Mesenchymal stem cell (in vitro differentiated cells and primary cell): ENCODE measurements around the gene MACROD2.

Experiments used
- DNase-seq: peaks from one replicate; pipeline ENCODE4 v3.0.0-alpha.2; 2013
- H2AFZ ChIP-seq: one replicate; pipeline ENCODE4 v1.6.1; 2013; ENCODE audit warnings: low read depth, mild to moderate bottlenecking, control low read depth, inconsistent platforms, low read length, moderate library complexity
- H2AK5ac ChIP-seq: 2 replicates; pipeline ENCODE4 v1.6.1; 2013; ENCODE audit warnings: low read length, moderate library complexity, mild to moderate bottlenecking, inconsistent platforms; ENCODE audit not compliant: severe bottlenecking
- H2BK120ac ChIP-seq: one replicate; pipeline ENCODE4 v1.6.1; 2013; ENCODE audit warnings: low read depth, mild to moderate bottlenecking, inconsistent platforms, low read length, moderate library complexity
- H2BK12ac ChIP-seq, 2 experiments: one replicate each; pipeline ENCODE4 v1.6.1; 2013; ENCODE audit warnings: inconsistent platforms in 2 of 2, low read length in 2 of 2, mild to moderate bottlenecking in 2 of 2, moderate library complexity in 2 of 2, control low read depth in 1 of 2
- H2BK15ac ChIP-seq: one replicate; pipeline ENCODE4 v1.6.1; 2013; ENCODE audit warnings: mild to moderate bottlenecking, low read depth, inconsistent platforms; ENCODE audit not compliant: poor library complexity, severe bottlenecking
- H2BK5ac ChIP-seq: 2 replicates; pipeline ENCODE4 v1.6.1; 2013; ENCODE audit warnings: low read depth, mild to moderate bottlenecking, low read length, control low read depth, inconsistent platforms; ENCODE audit not compliant: poor library complexity, severe bottlenecking
- H3K14ac ChIP-seq, 2 experiments: one replicate each; pipeline ENCODE4 v1.6.1; 2013; ENCODE audit warnings: inconsistent platforms in 2 of 2, low read length in 2 of 2, control low read depth in 1 of 2, mild to moderate bottlenecking in 1 of 2, moderate library complexity in 1 of 2
- H3K18ac ChIP-seq, 2 experiments: one replicate each; pipeline ENCODE4 v1.6.1; 2013; ENCODE audit warnings: inconsistent platforms in 2 of 2, low read length in 2 of 2, control low read depth in 1 of 2, low read depth in 1 of 2, mild to moderate bottlenecking in 1 of 2
- H3K23ac ChIP-seq, 2 experiments: one replicate each; pipeline ENCODE4 v1.6.1; 2013; ENCODE audit warnings: inconsistent platforms in 2 of 2, low read length in 2 of 2, mild to moderate bottlenecking in 2 of 2, moderate library complexity in 2 of 2, control low read depth in 1 of 2
- H3K27ac ChIP-seq: 2 replicates; pipeline ENCODE4 v1.5.1; 2013; ENCODE audit warnings: mild to moderate bottlenecking, moderate library complexity, low read length, control low read depth, inconsistent platforms; ENCODE audit not compliant: poor library complexity, severe bottlenecking
- H3K27me3 ChIP-seq, 2 experiments: 2 replicates each; pipeline versions ENCODE4 v1.6.1 to v1.7.0; 2013; ENCODE audit warnings: low read length in 2 of 2, mild to moderate bottlenecking in 2 of 2, moderate library complexity in 2 of 2, control low read depth in 1 of 2, inconsistent platforms in 1 of 2; ENCODE audit not compliant: control insufficient read depth in 1 of 2, insufficient read depth in 1 of 2
- H3K36me3 ChIP-seq, 2 experiments: 2 replicates each; pipeline versions ENCODE4 v1.6.1 to v1.7.0; 2013; ENCODE audit warnings: low read length in 2 of 2, control low read depth in 1 of 2, inconsistent platforms in 1 of 2, low read depth in 1 of 2, mild to moderate bottlenecking in 1 of 2; ENCODE audit not compliant: insufficient read depth in 2 of 2, control insufficient read depth in 1 of 2
- H3K4ac ChIP-seq, 2 experiments: one replicate each; pipeline ENCODE4 v1.6.1; 2013; ENCODE audit warnings: inconsistent platforms in 2 of 2, low read length in 2 of 2, mild to moderate bottlenecking in 2 of 2, moderate library complexity in 2 of 2, control low read depth in 1 of 2, low read depth in 1 of 2
- H3K4me1 ChIP-seq: 2 replicates; pipeline ENCODE4 v1.6.1; 2013; ENCODE audit warnings: low read depth, low read length, control low read depth; ENCODE audit not compliant: control insufficient read depth, insufficient read depth
- H3K4me2 ChIP-seq: 2 replicates; pipeline ENCODE4 v1.6.1; 2013; ENCODE audit warnings: low read length, mild to moderate bottlenecking, inconsistent platforms; ENCODE audit not compliant: poor library complexity, severe bottlenecking
- H3K4me3 ChIP-seq, 2 experiments: 2 replicates each; pipeline versions ENCODE4 v1.5.1 to v1.7.0; 2013; ENCODE audit warnings: low read length in 2 of 2, mild to moderate bottlenecking in 2 of 2, control low read depth in 1 of 2, low read depth in 1 of 2; ENCODE audit not compliant: insufficient read depth in 1 of 2
- H3K79me1 ChIP-seq: replicated peaks from 2 replicates; pipeline ENCODE4 v1.6.1; 2013; ENCODE audit warnings: mild to moderate bottlenecking, control low read depth, low read length, inconsistent platforms; ENCODE audit not compliant: poor library complexity, severe bottlenecking
- H3K9ac ChIP-seq: 2 replicates; pipeline ENCODE4 v1.7.0; 2013; ENCODE audit warnings: mild to moderate bottlenecking, low read length, moderate library complexity
- H3K9me3 ChIP-seq: 2 replicates; pipeline ENCODE4 v1.7.0; 2013; ENCODE audit warnings: mild to moderate bottlenecking, low read length; ENCODE audit not compliant: control insufficient read depth
- H4K8ac ChIP-seq: one replicate; pipeline ENCODE4 v1.6.1; 2013; ENCODE audit warnings: inconsistent platforms, mild to moderate bottlenecking, low read length, moderate library complexity
- H4K91ac ChIP-seq: one replicate; pipeline ENCODE4 v1.6.1; 2013; ENCODE audit warnings: mild to moderate bottlenecking, low read length, inconsistent platforms
- WGBS: methylation state at CpG from one replicate; pipeline ENCODE4 v1.1.7; 2013; ENCODE audit warnings: mixed read lengths; 5-methylcytosine and 5-hydroxymethylcytosine counted together

The MACROD2 gene

GRCh38 chr20:15339264-15339663 is 1343.9 kb downstream of the MACROD2 start:
- H3K4ac ChIP-seq: no peak overlapping the region
- H3K79me1 ChIP-seq: no peaks in the 10 kb centered on the region
- no peaks in the 10 kb centered on the region for H3K36me3 ChIP-seq

GRCh38 chr20:15342991-15343523 is 1347.7 kb downstream of the MACROD2 start:
- no peak overlapping the region for H3K23ac ChIP-seq
- no peaks in the 10 kb centered on the region for H3K36me3 ChIP-seq
- no peak overlapping the region for H4K8ac ChIP-seq
- no peak overlapping the region for H3K14ac ChIP-seq
- H2BK15ac ChIP-seq: no peak overlapping the region
- H3K9ac ChIP-seq: no peak overlapping the region
- 88% methylated on average over 3 of the region's 3 CpGs for WGBS
- no peak overlapping the region for H3K18ac ChIP-seq
- no peak overlapping the region for H2BK12ac ChIP-seq
- peak overlapping the region in 1 of 2 experiments; percentile 44 for H3K4me3 ChIP-seq
- no peaks in the 10 kb centered on the region for H3K27me3 ChIP-seq
- no peaks in the 10 kb centered on the region for H3K79me1 ChIP-seq
- H2BK5ac ChIP-seq: no peak overlapping the region
- H3K27ac ChIP-seq: no peak overlapping the region
- H3K4me2 ChIP-seq: no peak overlapping the region
- H3K9me3 ChIP-seq: no peaks in the 10 kb centered on the region
- H3K4me1 ChIP-seq: no peaks in the 10 kb centered on the region
- H2AK5ac ChIP-seq: no peak overlapping the region
- H3K4ac ChIP-seq: no peak overlapping the region
- H2BK120ac ChIP-seq: no peak overlapping the region
- DNase-seq: peak; percentile 1
- H2AFZ ChIP-seq: no peak overlapping the region
- H4K91ac ChIP-seq: no peak overlapping the region

More at GRCh38 chr20:15339264-15339663, 1343.9 kb downstream of the MACROD2 start:
- H3K14ac ChIP-seq: no peak overlapping the region
- no peak overlapping the region for H3K27ac ChIP-seq
- H3K27me3 ChIP-seq: no peaks in the 10 kb centered on the region
- H2AK5ac ChIP-seq: no peak overlapping the region
- H2BK12ac ChIP-seq: no peak overlapping the region
- no peak overlapping the region for H3K18ac ChIP-seq
- no peak overlapping the region for H4K8ac ChIP-seq
- no peak overlapping the region for H3K9ac ChIP-seq
- H2AFZ ChIP-seq: no peak overlapping the region
- H3K23ac ChIP-seq: no peak overlapping the region
- H3K4me3 ChIP-seq: no peak overlapping the region
- no peak overlapping the region for H2BK120ac ChIP-seq
- 96% methylated on average over 3 of the region's 3 CpGs for WGBS
- H3K4me1 ChIP-seq: no peaks in the 10 kb centered on the region
- H2BK15ac ChIP-seq: no peak overlapping the region
- no peak for DNase-seq
- H2BK5ac ChIP-seq: peak overlapping the region; percentile 31
- H3K9me3 ChIP-seq: no peaks in the 10 kb centered on the region
- no peak overlapping the region for H4K91ac ChIP-seq
- H3K4me2 ChIP-seq: no peak overlapping the region

GRCh38 chr20:15345287-15345686 is 1350.0 kb downstream of the MACROD2 start:
- Histone ChIP-seq H3K79me1 (no peaks in the 10 kb centered on the region), H3K18ac (no peak overlapping the region), H3K9ac (no peak overlapping the region), H3K4me2 (no peak overlapping the region), H3K4ac (no peak overlapping the region), H3K9me3 (no peaks in the 10 kb centered on the region), H2AFZ (no peak overlapping the region), H3K36me3 (no peaks in the 10 kb centered on the region), H3K23ac (no peak overlapping the region), H4K91ac (no peak overlapping the region), H2BK5ac (no peak overlapping the region), H3K27me3 (no peaks in the 10 kb centered on the region), H2BK15ac (no peak overlapping the region), H2AK5ac (no peak overlapping the region), H3K14ac (no peak overlapping the region), H4K8ac (no peak overlapping the region), H3K27ac (no peak overlapping the region), H3K4me3 (no peak overlapping the region), H3K4me1 (no peaks in the 10 kb centered on the region), H2BK12ac (no peak overlapping the region), H2BK120ac (no peak overlapping the region)
- DNase-seq: no peak
- no CpG with 5 or more reads among the region's 2 CpGs for WGBS

- Histone ChIP-seq H3K36me3 (no peaks in the 10 kb centered on the region), H3K27me3 (no peaks in the 10 kb centered on the region), H2BK12ac (no peak overlapping the region), H2BK5ac (no peak overlapping the region), H2BK15ac (no peak overlapping the region), H3K27ac (no peak overlapping the region), H2AFZ (no peak overlapping the region), H3K9ac (no peak overlapping the region), H4K8ac (no peak overlapping the region), H3K4ac (no peak overlapping the region), H2BK120ac (no peak overlapping the region), H3K4me2 (no peak overlapping the region), H3K4me1 (no peaks in the 10 kb centered on the region), H3K79me1 (no peaks in the 10 kb centered on the region), H3K23ac (no peak overlapping the region), H3K18ac (no peak overlapping the region), H3K14ac (no peak overlapping the region), H3K9me3 (no peaks in the 10 kb centered on the region), H4K91ac (no peak overlapping the region), H2AK5ac (no peak overlapping the region), H3K4me3 (no peak overlapping the region)
- DNase-seq: no peak
- 85% methylated on average over 3 of the region's 3 CpGs for WGBS
These were observed 1351.5 kb downstream of the MACROD2 start for GRCh38 chr20:15346657-15347280.
